Vagina (tissue), 2 donors: Measurements from ENCODE around the gene YOD1.

Experiments used
- CTCF ChIP-seq, 3 experiments: fragments of 450-650 bp in 2 of 3; fragments of 200-600 bp in 1 of 3; sonication (generic) in 1 of 3; IDR thresholded peaks; one replicate each; pipeline ENCODE4 v1.5.1; 2017 to 2019; ENCODE audit warnings: antibody characterized with exemption in 3 of 3, mild to moderate bottlenecking in 2 of 3, moderate library complexity in 2 of 3
- POLR2A ChIP-seq, 2 donors: fragments of 450-650 bp; IDR thresholded peaks; one replicate each; pipeline ENCODE4 v1.6.1; 2017; ENCODE audit warnings: antibody characterized with exemption in 2 of 2, mild to moderate bottlenecking in 2 of 2, moderate library complexity in 2 of 2

- TF ChIP-seq CTCF (IDR thresholded peaks at IDR 0.05): no peak
- TF ChIP-seq POLR2A (IDR thresholded peaks at IDR 0.05): no peak
Observed at GRCh38 chr1:207049054-207049453, 2.0 kb downstream of the YOD1 start.
